ENCODE results near the gene CRYL1. TPM values are rescaled to one million over a fixed set of nuclear protein-coding genes. Genes with fewer than 3 reads are reported as not detected.

The CRYL1 gene
- total and polyA plus RNA-seq, 2 of the 8 experiments (the other 6 are each of a cell fraction or from before 2014, with no cell fraction given) = 1.9 to 6.4 TPM

- Histone ChIP-seq H3K36me3 (ENCODE audit: control insufficient read depth in 2 of 4, insufficient read depth in 4 of 4, low read length in 3 of 4) (no peaks in the 10 kb centered on the region; a peak in 2 of 8 replicates), H3K79me1 (ENCODE audit: low read depth, low read length) (no peaks in the 10 kb centered on the region), H3K9me3 (ENCODE audit: insufficient read depth in 2 of 2, low read depth in 1 of 2, low read length in 1 of 2) (peaks cover 0 to 7% of the 10 kb centered on the region in 2 experiments; a peak in 3 of 4 replicates), H2BK5ac (ENCODE audit: low read depth, low read length) (no peak overlapping the region), H3K18ac (ENCODE audit: extremely low read depth, low read length) (no peak overlapping the region), H3K4me1 (replicated peaks in 1 of 4; ENCODE audit: control insufficient read depth in 3 of 4, insufficient read depth in 4 of 4, low read length in 3 of 4) (peaks cover 0 to 5% (median 0%) of the 10 kb centered on the region in 4 experiments; a peak in 1 of 7 replicates), H3K4me3 (ENCODE audit: extremely low read depth in 1 of 4, insufficient read depth in 2 of 4, low read depth in 3 of 4, low read length in 4 of 4) (no peak overlapping the region), H3K9ac (replicated peaks in 1 of 4; ENCODE audit: extremely low read depth in 1 of 4, low read depth in 3 of 4, low read length in 3 of 4) (no peak overlapping the region), H2BK12ac (ENCODE audit: low read depth, low read length) (no peak overlapping the region), H4K5ac (ENCODE audit: insufficient read length, low read depth, low read length) (no peak overlapping the region), H2BK120ac (replicated peaks; ENCODE audit: low read depth, low read length) (no peak overlapping the region), H4K20me1 (replicated peaks in 1 of 2; ENCODE audit: control insufficient read depth in 1 of 2, insufficient read depth in 2 of 2, low read length in 2 of 2) (no peaks in the 10 kb centered on the region), H3K79me2 (ENCODE audit: control insufficient read depth in 1 of 2, insufficient read depth in 2 of 2, low read length in 2 of 2) (no peaks in the 10 kb centered on the region), H4K8ac (ENCODE audit: extremely low read depth, insufficient read depth, low read length) (no peak overlapping the region), H2BK15ac (ENCODE audit: low read length) (no peak overlapping the region), H3K23ac (ENCODE audit: insufficient read length) (no peak overlapping the region), H3K27me3 (replicated peaks in 1 of 4; ENCODE audit: control insufficient read depth in 3 of 4, extremely low read depth in 1 of 4, insufficient read depth in 3 of 4, low read length in 3 of 4) (no peaks in the 10 kb centered on the region), H3K14ac (ENCODE audit: insufficient read length) (no peak overlapping the region), H3K23me2 (ENCODE audit: low read depth, low read length) (no peaks in the 10 kb centered on the region), H2AK5ac (ENCODE audit: low read depth, low read length) (no peak overlapping the region), H4K91ac (replicated peaks; ENCODE audit: insufficient read length, low read length) (no peak overlapping the region), H3K56ac (replicated peaks; ENCODE audit: insufficient read length, low read depth, low read length) (no peak overlapping the region), H2AFZ (ENCODE audit: low read length) (no peak overlapping the region), H3K4me2 (ENCODE audit: insufficient read depth in 1 of 2, low read depth in 2 of 2, low read length in 2 of 2) (no peak overlapping the region), H2BK20ac (ENCODE audit: low read length) (no peak overlapping the region), H3K4ac (replicated peaks; ENCODE audit: insufficient read length, low read depth, low read length) (no peak overlapping the region), H3K27ac (ENCODE audit: low read depth, low read length) (no peak overlapping the region)
- TF ChIP-seq CBX8 (IDR thresholded peaks at IDR 0.05; ENCODE audit: borderline replicate concordance, low read depth, low read length) (no peak), ATF2 (IDR thresholded peaks at IDR 0.05; ENCODE audit: low read length) (no peak), MAFK (IDR thresholded peaks at IDR 0.05; ENCODE audit: low read depth, low read length) (no peak), NANOG (IDR thresholded peaks at IDR 0.05; ENCODE audit: insufficient read depth, low read depth, low read length, poor library complexity, severe bottlenecking) (no peak)
- POLR2A ChIA-PET (ENCODE audit: partially characterized antibody) = no interaction called here
- CTCF ChIA-PET (ENCODE audit: partially characterized antibody) = no interaction called here
- WGBS, 2 experiments (ENCODE audit: extremely low coverage in 1 of 2, insufficient coverage in 1 of 2, insufficient read length in 1 of 2, insufficient replicate concordance in 2 of 2, low coverage in 1 of 2, low lambda C conversion rate in 2 of 2, missing lambda C conversion rate in 1 of 2) = 83% methylated on average over 1 of the region's 1 CpG; no CpG with 5 or more reads in 1 of the 2 experiments
- FAIRE-seq (no peak), DNase-seq (ENCODE audit: low read depth in 1 of 2, low spot score in 2 of 2) (no peak)
Observed at GRCh38 chr13:20446405-20446804, 79.3 kb downstream of the CRYL1 start.
